BE2C (cell line): ENCODE data around the gene GPX3.

Source experiments
- DNase-seq: peaks from one replicate; pipeline ENCODE4 v3.0.0-alpha.2; 2020
- H3K27me3 ChIP-seq: fragments of 250-450 bp; sonication (Bioruptor Pico); 2 replicates; pipeline ENCODE4 v1.5.1; 2020; ENCODE audit warnings: mild to moderate bottlenecking
- H3K36me3 ChIP-seq: fragments of 250-450 bp; sonication (Bioruptor Pico); 2 replicates; pipeline ENCODE4 v1.5.1; 2020; ENCODE audit warnings: mild to moderate bottlenecking
- H3K4me1 ChIP-seq: fragments of 250-450 bp; sonication (Bioruptor Pico); 2 replicates; pipeline ENCODE4 v1.5.1; 2020
- H3K4me3 ChIP-seq: 2 replicates; pipeline ENCODE4 v1.5.1; 2011; ENCODE audit warnings: low read depth, low read length
- H3K9me3 ChIP-seq: fragments of 250-450 bp; sonication (Bioruptor Pico); 2 replicates; pipeline ENCODE4 v1.5.1; 2020
- CTCF ChIP-seq: IDR thresholded peaks from 2 replicates; pipeline ENCODE4 v1.5.1; 2012; ENCODE audit warnings: mild to moderate bottlenecking, low read depth, low read length

The GPX3 gene

GRCh38 chr5:151026679-151027078 lies 6.3 kb downstream of the GPX3 start:
- Histone ChIP-seq H3K4me3 (no peak overlapping the region), H3K4me1 (no peaks in the 10 kb centered on the region), H3K9me3 (no peaks in the 10 kb centered on the region), H3K36me3 (peaks cover 11% of the 10 kb centered on the region; the same call in 1 of the 2 replicates), H3K27me3 (no peaks in the 10 kb centered on the region)
- no peak for DNase-seq
- no peak for TF ChIP-seq CTCF

GRCh38 chr5:151027961-151028479 lies 7.6 kb downstream of the GPX3 start:
- DNase-seq: no peak
- TF ChIP-seq CTCF: no peak
- no peaks in the 10 kb centered on the region for H3K27me3 ChIP-seq
- H3K4me1 ChIP-seq: no peaks in the 10 kb centered on the region
- no peaks in the 10 kb centered on the region for H3K9me3 ChIP-seq
- H3K4me3 ChIP-seq: no peak overlapping the region
- peaks cover 11% of the 10 kb centered on the region; the same call in 1 of the 2 replicates for H3K36me3 ChIP-seq

- no peak for TF ChIP-seq CTCF
- Histone ChIP-seq H3K4me1 (no peaks in the 10 kb centered on the region), H3K27me3 (no peaks in the 10 kb centered on the region), H3K4me3 (no peak overlapping the region), H3K9me3 (no peaks in the 10 kb centered on the region), H3K36me3 (peaks cover 11% of the 10 kb centered on the region; the same call in 1 of the 2 replicates)
- DNase-seq: no peak
Measured at GRCh38 chr5:151028717-151029116, 8.3 kb downstream of the GPX3 start.

- no peaks in the 10 kb centered on the region for H3K27me3 ChIP-seq
- no peak for DNase-seq
- peaks cover 11% of the 10 kb centered on the region; the same call in 1 of the 2 replicates for H3K36me3 ChIP-seq
- H3K4me1 ChIP-seq: no peaks in the 10 kb centered on the region
- no peak for TF ChIP-seq CTCF
- H3K4me3 ChIP-seq: no peak overlapping the region
- no peaks in the 10 kb centered on the region for H3K9me3 ChIP-seq
Measured at GRCh38 chr5:151029179-151030055, 9.0 kb downstream of the GPX3 start.

- peaks cover 14% of the 10 kb centered on the region; the same call in 1 of the 2 replicates for H3K36me3 ChIP-seq
- H3K4me1 ChIP-seq: no peaks in the 10 kb centered on the region
- H3K27me3 ChIP-seq: no peaks in the 10 kb centered on the region
- TF ChIP-seq CTCF: no peak
- H3K9me3 ChIP-seq: no peaks in the 10 kb centered on the region
- H3K4me3 ChIP-seq: no peak overlapping the region
- DNase-seq: no peak
Measured at GRCh38 chr5:151030056-151030336, 9.6 kb downstream of the GPX3 start.

- Histone ChIP-seq H3K36me3 (peaks cover 18% of the 10 kb centered on the region; the same call in 1 of the 2 replicates), H3K9me3 (no peaks in the 10 kb centered on the region), H3K27me3 (no peaks in the 10 kb centered on the region), H3K4me1 (no peaks in the 10 kb centered on the region), H3K4me3 (no peak overlapping the region)
- no peak for TF ChIP-seq CTCF
- no peak for DNase-seq
Measured at GRCh38 chr5:151030379-151030778, 10.0 kb downstream of the GPX3 start.
